OCI-LY1 (cell line): ENCODE results near the gene HELB.
"Not testable (repeated sequence)": the region's sequence is repeated elsewhere in the genome, so short reads cannot be mapped to it uniquely, and the experiment has no call there.

ENCODE experiments used
- H2AFZ ChIP-seq: fragments of 200-600 bp; sonication (generic), shearing (Covaris generic); 2 replicates; pipeline ENCODE4 v1.6.0; 2014; ENCODE audit warnings: antibody characterized with exemption, mild to moderate bottlenecking, low read length
- H3F3A ChIP-seq: fragments of 200-600 bp; sonication (generic), shearing (Covaris generic); 2 replicates; pipeline ENCODE4 v1.6.0; 2014; ENCODE audit warnings: mild to moderate bottlenecking, antibody characterized with exemption, low read length, moderate library complexity; ENCODE audit not compliant: insufficient read depth
- H3K27ac ChIP-seq: fragments of 200-600 bp; sonication (generic); 2 replicates; pipeline ENCODE4 v1.5.1; 2014; ENCODE audit warnings: low read length, mixed run types, mild to moderate bottlenecking, low read depth; ENCODE audit not compliant: poor library complexity, severe bottlenecking
- H3K27me3 ChIP-seq: fragments of 200-600 bp; sonication (generic); 2 replicates; pipeline ENCODE4 v1.6.0; 2014; ENCODE audit warnings: antibody characterized with exemption, mild to moderate bottlenecking, low read length, moderate library complexity; ENCODE audit not compliant: insufficient read depth
- H3K36me3 ChIP-seq: fragments of 200-600 bp; sonication (generic); 2 replicates; pipeline ENCODE4 v1.6.1; 2014; ENCODE audit warnings: mild to moderate bottlenecking, antibody characterized with exemption, low read length, moderate library complexity, mixed read lengths; ENCODE audit not compliant: insufficient read depth
- H3K4me1 ChIP-seq: fragments of 200-600 bp; sonication (generic); 2 replicates; pipeline ENCODE4 v1.5.1; 2014; ENCODE audit warnings: mild to moderate bottlenecking, low read length, moderate library complexity; ENCODE audit not compliant: insufficient read depth, severe bottlenecking
- H3K4me2 ChIP-seq: fragments of 200-600 bp; sonication (generic), shearing (Covaris generic); 2 replicates; pipeline ENCODE4 v1.6.1; 2014; ENCODE audit warnings: low read length
- H3K4me3 ChIP-seq: fragments of 200-600 bp; sonication (generic); 2 replicates; pipeline ENCODE4 v1.5.1; 2014; ENCODE audit warnings: low read length, low read depth, mild to moderate bottlenecking, mixed read lengths; ENCODE audit not compliant: poor library complexity, severe bottlenecking
- H3K79me2 ChIP-seq: fragments of 200-600 bp; shearing (Covaris generic); 2 replicates; pipeline ENCODE4 v1.6.1; 2016; ENCODE audit warnings: mixed run types, low read length, mixed read lengths; ENCODE audit not compliant: insufficient read depth
- H3K9ac ChIP-seq: fragments of 200-600 bp; sonication (generic), shearing (Covaris generic); 2 replicates; pipeline ENCODE4 v1.6.1; 2014; ENCODE audit warnings: mild to moderate bottlenecking, low read length, mixed read lengths
- H3K9me2 ChIP-seq: fragments of 200-600 bp; sonication (generic), shearing (Covaris generic); 2 replicates; pipeline ENCODE4 v1.6.1; 2014; ENCODE audit warnings: low read depth, mild to moderate bottlenecking, low read length, mixed read lengths
- H3K9me3 ChIP-seq: fragments of 200-600 bp; shearing (Covaris generic); 2 replicates; pipeline ENCODE4 v1.6.1; 2014; ENCODE audit warnings: low read length, mixed read lengths
- H4K20me1 ChIP-seq: fragments of 200-600 bp; sonication (generic), shearing (Covaris generic); 2 replicates; pipeline ENCODE4 v1.6.0; 2016; ENCODE audit warnings: mild to moderate bottlenecking, low read length; ENCODE audit not compliant: insufficient read depth
- EZH2 ChIP-seq: fragments of 200-600 bp; sonication (generic), shearing (Covaris generic); IDR thresholded peaks from 2 replicates; pipeline ENCODE4 v1.8.0; 2017; ENCODE audit warnings: borderline replicate concordance, mixed run types, mild to moderate bottlenecking, antibody characterized with exemption, low read length, moderate library complexity, mixed read lengths
- TF ChIP-seq, protein P1 (sequence below): fragments of 200-600 bp; sonication (generic), shearing (Covaris generic); IDR thresholded peaks from 2 replicates; pipeline ENCODE4 v1.5.1; 2017; ENCODE audit warnings: mild to moderate bottlenecking, antibody characterized with exemption, low read length, moderate library complexity, mixed read lengths

Gene HELB

DNA sequence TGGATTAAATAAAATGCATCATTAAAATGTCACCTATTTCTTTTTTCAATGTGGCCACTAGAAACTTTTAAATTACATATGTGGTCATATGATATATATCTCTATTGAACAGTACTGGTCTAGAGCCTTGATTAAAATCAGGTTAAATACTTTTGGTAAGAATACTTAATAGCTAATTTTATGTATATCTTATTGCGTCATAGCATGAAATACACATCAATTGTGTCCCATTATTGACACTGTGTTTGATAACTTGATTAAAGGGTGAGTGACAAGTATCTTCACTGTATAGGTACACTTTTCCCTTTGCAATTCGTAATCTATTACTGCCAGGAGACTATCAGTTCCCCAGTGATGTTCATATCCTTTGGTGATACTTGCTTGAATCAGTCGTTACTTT is 4.4 kb upstream of the HELB start:
- H3K4me3 ChIP-seq = no peak overlapping the region
- H3K4me1 ChIP-seq = peaks cover 7% of the 10 kb centered on the region
- no peaks in the 10 kb centered on the region for H3K9me2 ChIP-seq
- H3K4me2 ChIP-seq = no peak overlapping the region
- no peaks in the 10 kb centered on the region for H3K36me3 ChIP-seq
- H3K27me3 ChIP-seq = no peaks in the 10 kb centered on the region
- no peak overlapping the region for H2AFZ ChIP-seq
- no peaks in the 10 kb centered on the region for H3F3A ChIP-seq
- H3K9ac ChIP-seq = no peak overlapping the region
- no peaks in the 10 kb centered on the region for H4K20me1 ChIP-seq
- TF ChIP-seq, protein P1, sequence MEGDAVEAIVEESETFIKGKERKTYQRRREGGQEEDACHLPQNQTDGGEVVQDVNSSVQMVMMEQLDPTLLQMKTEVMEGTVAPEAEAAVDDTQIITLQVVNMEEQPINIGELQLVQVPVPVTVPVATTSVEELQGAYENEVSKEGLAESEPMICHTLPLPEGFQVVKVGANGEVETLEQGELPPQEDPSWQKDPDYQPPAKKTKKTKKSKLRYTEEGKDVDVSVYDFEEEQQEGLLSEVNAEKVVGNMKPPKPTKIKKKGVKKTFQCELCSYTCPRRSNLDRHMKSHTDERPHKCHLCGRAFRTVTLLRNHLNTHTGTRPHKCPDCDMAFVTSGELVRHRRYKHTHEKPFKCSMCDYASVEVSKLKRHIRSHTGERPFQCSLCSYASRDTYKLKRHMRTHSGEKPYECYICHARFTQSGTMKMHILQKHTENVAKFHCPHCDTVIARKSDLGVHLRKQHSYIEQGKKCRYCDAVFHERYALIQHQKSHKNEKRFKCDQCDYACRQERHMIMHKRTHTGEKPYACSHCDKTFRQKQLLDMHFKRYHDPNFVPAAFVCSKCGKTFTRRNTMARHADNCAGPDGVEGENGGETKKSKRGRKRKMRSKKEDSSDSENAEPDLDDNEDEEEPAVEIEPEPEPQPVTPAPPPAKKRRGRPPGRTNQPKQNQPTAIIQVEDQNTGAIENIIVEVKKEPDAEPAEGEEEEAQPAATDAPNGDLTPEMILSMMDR = no peak
- TF ChIP-seq EZH2 = no peak
- H3K9me3 ChIP-seq = no peaks in the 10 kb centered on the region
- H3K27ac ChIP-seq = no peak overlapping the region
- H3K79me2 ChIP-seq = no peaks in the 10 kb centered on the region

DNA sequence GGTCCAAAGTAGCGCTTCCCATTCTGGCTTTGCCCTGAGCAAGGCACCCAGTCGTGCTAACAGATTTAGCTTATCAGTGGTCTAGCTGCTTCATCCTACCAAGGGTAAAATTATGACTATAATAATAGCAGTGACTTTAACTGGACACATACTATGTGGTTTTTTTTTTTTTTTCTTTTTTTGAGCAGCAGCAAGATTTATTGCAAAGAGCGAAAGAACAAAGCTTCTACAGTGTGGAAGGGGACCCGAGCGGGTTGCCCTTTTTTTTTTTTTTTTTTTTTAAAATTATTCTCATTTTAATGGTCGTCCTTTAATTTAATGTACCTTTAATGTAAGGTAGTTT is 505 bp downstream of the HELB start:
- H3K79me2 ChIP-seq = no peaks in the 10 kb centered on the region
- H3K9ac ChIP-seq = peak overlapping the region; percentile 61
- H3K27me3 ChIP-seq = no peaks in the 10 kb centered on the region
- no peaks in the 10 kb centered on the region for H3K9me3 ChIP-seq
- H3K4me1 ChIP-seq = peaks cover 32% of the 10 kb centered on the region
- peaks cover 9% of the 10 kb centered on the region; the same call in 1 of the 2 replicates for H3K36me3 ChIP-seq
- H3K4me2 ChIP-seq = peak overlapping the region; percentile 70
- H3K4me3 ChIP-seq = peak overlapping the region; percentile 72
- H4K20me1 ChIP-seq = no peaks in the 10 kb centered on the region
- TF ChIP-seq EZH2 = no peak
- TF ChIP-seq, protein P1 = no peak
- peak overlapping the region; percentile 6; the same call in 1 of the 2 replicates for H2AFZ ChIP-seq
- H3K27ac ChIP-seq = no peak overlapping the region
- no peaks in the 10 kb centered on the region; the same call in 1 of the 2 replicates for H3F3A ChIP-seq
- no peaks in the 10 kb centered on the region for H3K9me2 ChIP-seq

DNA sequence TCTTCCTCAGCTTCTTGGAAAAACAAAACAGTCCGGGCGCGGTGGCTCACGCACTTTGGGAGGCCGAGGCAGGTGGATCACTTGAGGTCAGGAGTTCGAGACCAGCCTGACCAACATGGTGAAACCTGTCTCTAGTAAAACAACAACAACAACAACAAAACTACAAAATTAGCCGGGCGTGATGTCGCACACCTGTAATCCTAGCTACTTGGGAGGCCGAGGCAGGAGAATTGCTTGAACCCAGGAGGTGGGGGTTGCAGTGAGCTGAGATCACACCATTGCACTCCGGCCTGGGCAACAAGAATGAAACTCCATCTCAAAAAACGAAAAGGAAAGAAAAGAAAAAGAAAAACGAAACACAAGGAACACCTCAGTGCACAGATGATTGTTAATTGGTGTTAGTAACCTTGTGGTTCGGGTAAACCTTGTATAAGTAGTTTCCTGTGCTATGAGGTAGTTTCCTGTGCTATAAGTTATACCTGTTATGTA is 1.1 kb downstream of the HELB start:
- Histone ChIP-seq H3K4me2 (peak overlapping the region; percentile 70), H3K9ac (peak overlapping the region; percentile 37), H3K27ac (peak overlapping the region; percentile 34), H3K4me1 (peaks cover 32% of the 10 kb centered on the region), H3K4me3 (peak overlapping the region; percentile 72)
- H3F3A ChIP-seq, H2AFZ ChIP-seq, H3K9me2 ChIP-seq, H3K36me3 ChIP-seq, H3K9me3 ChIP-seq, H3K79me2 ChIP-seq, H3K27me3 ChIP-seq, H4K20me1 ChIP-seq: not testable (repeated sequence)

DNA sequence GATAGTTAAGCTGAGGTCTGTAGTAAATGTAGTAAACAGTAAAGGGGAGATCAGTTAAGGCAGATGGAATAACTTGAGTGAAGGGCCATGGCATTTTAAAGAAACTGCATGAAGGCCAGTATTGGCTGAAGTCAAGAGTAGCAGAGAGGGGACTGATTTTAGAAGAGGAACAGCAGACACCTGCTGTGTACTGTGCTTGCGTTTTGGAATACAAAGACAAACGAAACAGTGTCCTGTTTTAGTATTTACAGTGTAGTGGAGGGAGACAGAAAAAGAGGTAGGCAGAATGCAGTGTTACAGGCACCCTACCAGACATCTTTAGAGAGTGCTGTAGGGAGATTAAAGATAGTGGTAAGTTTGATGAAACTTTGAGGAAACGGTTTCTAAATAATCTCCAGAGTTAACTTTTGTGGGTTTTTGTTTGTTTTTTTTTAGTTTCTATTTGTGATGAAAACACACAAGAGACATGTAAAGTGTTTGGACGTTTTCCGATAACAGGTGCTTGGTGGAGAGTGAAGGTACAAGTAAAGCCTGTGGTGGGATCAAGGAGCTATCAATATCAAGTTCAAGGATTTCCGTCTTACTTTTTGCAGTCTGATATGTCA is 2.1 kb downstream of the HELB start:
- Histone ChIP-seq H3K36me3 (peaks cover 9% of the 10 kb centered on the region; the same call in 1 of the 2 replicates), H3K27ac (peak overlapping the region; percentile 34), H4K20me1 (no peaks in the 10 kb centered on the region), H3K9me3 (no peaks in the 10 kb centered on the region), H3K4me3 (peak overlapping the region; percentile 72), H3K79me2 (no peaks in the 10 kb centered on the region), H3K4me1 (peaks cover 32% of the 10 kb centered on the region), H3K9me2 (no peaks in the 10 kb centered on the region), H3F3A (no peaks in the 10 kb centered on the region; the same call in 1 of the 2 replicates), H3K9ac (peak overlapping the region; percentile 37; the same call in 1 of the 2 replicates), H2AFZ (no peak overlapping the region), H3K27me3 (no peaks in the 10 kb centered on the region), H3K4me2 (peak overlapping the region; percentile 70)
- no peak for TF ChIP-seq EZH2
- TF ChIP-seq, protein P1 = no peak
